ENCODE results near the gene CAMK1G.

GRCh38 chr1:209627027-209627731 is 43.7 kb downstream of the CAMK1G start:
- no peak for TF ChIP-seq CTCF (conservative IDR thresholded peaks at IDR 0.05; ENCODE audit: low read depth, low read length)
- no peak for TF ChIP-seq EZH2 (IDR thresholded peaks at IDR 0.05; ENCODE audit: borderline replicate concordance, low read depth, low read length, poor library complexity, severe bottlenecking)

Measured in A673 (cell line).